ENCODE data around the gene HOXB1. TPM values are rescaled to one million over a fixed set of nuclear protein-coding genes. Genes with fewer than 3 reads are reported as not detected.

The HOXB1 gene
- total RNA-seq, 4 donors from 2014 or later = not detected

- no peak overlapping the region for H3K4me3 ChIP-seq
- peaks cover 0 to 19% of the 10 kb centered on the region in 2 donors for H3K27me3 ChIP-seq
- H3K36me3 ChIP-seq = no peaks in the 10 kb centered on the region
- TF ChIP-seq POLR2A (IDR thresholded peaks at IDR 0.05) = no peak
- TF ChIP-seq, protein P1, sequence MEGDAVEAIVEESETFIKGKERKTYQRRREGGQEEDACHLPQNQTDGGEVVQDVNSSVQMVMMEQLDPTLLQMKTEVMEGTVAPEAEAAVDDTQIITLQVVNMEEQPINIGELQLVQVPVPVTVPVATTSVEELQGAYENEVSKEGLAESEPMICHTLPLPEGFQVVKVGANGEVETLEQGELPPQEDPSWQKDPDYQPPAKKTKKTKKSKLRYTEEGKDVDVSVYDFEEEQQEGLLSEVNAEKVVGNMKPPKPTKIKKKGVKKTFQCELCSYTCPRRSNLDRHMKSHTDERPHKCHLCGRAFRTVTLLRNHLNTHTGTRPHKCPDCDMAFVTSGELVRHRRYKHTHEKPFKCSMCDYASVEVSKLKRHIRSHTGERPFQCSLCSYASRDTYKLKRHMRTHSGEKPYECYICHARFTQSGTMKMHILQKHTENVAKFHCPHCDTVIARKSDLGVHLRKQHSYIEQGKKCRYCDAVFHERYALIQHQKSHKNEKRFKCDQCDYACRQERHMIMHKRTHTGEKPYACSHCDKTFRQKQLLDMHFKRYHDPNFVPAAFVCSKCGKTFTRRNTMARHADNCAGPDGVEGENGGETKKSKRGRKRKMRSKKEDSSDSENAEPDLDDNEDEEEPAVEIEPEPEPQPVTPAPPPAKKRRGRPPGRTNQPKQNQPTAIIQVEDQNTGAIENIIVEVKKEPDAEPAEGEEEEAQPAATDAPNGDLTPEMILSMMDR (IDR thresholded peaks at IDR 0.05) = no peak
- H3K4me1 ChIP-seq = peaks cover 0 to 5% of the 10 kb centered on the region in 2 donors
- peak overlapping the region in 1 of 2 donors; percentile 45 for H3K27ac ChIP-seq
- DNase-seq = no peak
- H3K9me3 ChIP-seq = no peaks in the 10 kb centered on the region
- intact Hi-C loops (cut with DNase I; ENCODE audit: low total_unique reads) = no loop called here
Observed at GRCh38 chr17:48567646-48568354, 37.0 kb upstream of the HOXB1 start.

DNA sequence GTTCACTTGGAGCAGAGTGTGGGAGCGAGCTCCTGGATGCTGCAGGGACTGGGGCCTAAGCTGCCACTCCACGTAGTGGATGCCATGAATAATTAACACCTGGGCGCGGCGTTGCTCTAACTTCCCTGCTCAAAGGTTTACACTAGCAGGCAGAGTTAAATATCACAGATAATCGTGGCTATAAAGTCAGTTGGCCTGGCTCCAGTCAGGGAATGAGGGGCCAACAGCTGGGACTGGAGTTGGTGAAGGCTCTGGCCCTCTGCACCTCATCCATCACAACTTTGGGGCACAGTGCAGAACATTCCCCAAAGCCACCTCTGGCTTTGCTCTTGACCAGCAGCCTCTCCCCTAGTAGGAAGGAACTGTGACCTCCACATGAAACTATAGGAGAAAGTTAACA is 36.4 kb upstream of the HOXB1 start:
- no peak for TF ChIP-seq POLR2A (IDR thresholded peaks at IDR 0.05)
- TF ChIP-seq, protein P1 (IDR thresholded peaks at IDR 0.05) = no peak
- peaks cover 0 to 5% of the 10 kb centered on the region in 2 donors for H3K4me1 ChIP-seq
- peaks cover 0 to 19% of the 10 kb centered on the region in 2 donors for H3K27me3 ChIP-seq
- intact Hi-C loops (cut with DNase I; ENCODE audit: low total_unique reads) = no loop called here
- no peak for DNase-seq
- no peaks in the 10 kb centered on the region for H3K9me3 ChIP-seq
- no peaks in the 10 kb centered on the region for H3K36me3 ChIP-seq
- H3K4me3 ChIP-seq = no peak overlapping the region
- H3K27ac ChIP-seq = peak overlapping the region in 1 of 2 donors; percentile 45

GRCh38 chr17:48566717-48567116 is 35.9 kb upstream of the HOXB1 start:
- Histone ChIP-seq H3K36me3 (no peaks in the 10 kb centered on the region), H3K9me3 (no peaks in the 10 kb centered on the region), H3K27me3 (peaks cover 0 to 19% of the 10 kb centered on the region in 2 donors), H3K27ac (no peak overlapping the region), H3K4me1 (peaks cover 0 to 5% of the 10 kb centered on the region in 2 donors), H3K4me3 (no peak overlapping the region)
- no peak for TF ChIP-seq POLR2A (IDR thresholded peaks at IDR 0.05)
- TF ChIP-seq, protein P1 (IDR thresholded peaks at IDR 0.05) = no peak
- no peak for DNase-seq
- intact Hi-C loops (cut with DNase I; ENCODE audit: low total_unique reads) = no loop called here

- no peaks in the 10 kb centered on the region for H3K9me3 ChIP-seq
- no peak for DNase-seq
- H3K36me3 ChIP-seq = no peaks in the 10 kb centered on the region
- TF ChIP-seq, protein P1 (IDR thresholded peaks at IDR 0.05) = no peak
- no peak for TF ChIP-seq POLR2A (IDR thresholded peaks at IDR 0.05)
- H3K4me1 ChIP-seq = peaks cover 0 to 5% of the 10 kb centered on the region in 2 donors
- peaks cover 0 to 19% of the 10 kb centered on the region in 2 donors for H3K27me3 ChIP-seq
- H3K27ac ChIP-seq = no peak overlapping the region
- intact Hi-C loops (cut with DNase I; ENCODE audit: low total_unique reads) = no loop called here
- no peak overlapping the region for H3K4me3 ChIP-seq
Observed at GRCh38 chr17:48565925-48566710, 35.3 kb upstream of the HOXB1 start.

DNA sequence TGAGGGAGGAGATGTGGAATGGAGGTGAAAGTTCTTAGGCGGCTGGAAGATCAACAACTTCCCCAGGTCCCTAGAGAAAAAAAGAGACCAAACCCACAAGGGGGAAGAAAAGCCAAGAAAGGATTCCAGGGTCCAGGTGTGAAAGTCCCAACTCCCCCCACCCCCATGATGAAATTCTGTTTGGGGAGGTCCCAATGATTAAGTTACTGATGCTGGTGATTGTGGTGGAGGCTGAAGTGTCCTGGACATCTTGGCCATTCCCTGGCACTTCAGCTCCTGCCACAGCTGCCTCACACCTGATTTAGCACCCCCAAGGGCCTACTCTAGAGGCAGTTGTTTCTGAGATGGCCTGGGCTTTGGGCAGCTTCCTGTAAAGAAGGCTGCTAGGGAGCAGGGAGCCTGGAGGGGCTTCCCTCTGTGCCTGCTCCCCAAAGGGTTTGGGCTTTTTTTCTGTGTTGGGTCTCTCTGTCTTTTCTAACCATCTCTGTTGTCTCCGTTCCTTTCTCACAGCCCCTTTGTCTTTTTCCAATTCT is 34.3 kb upstream of the HOXB1 start:
- Histone ChIP-seq H3K27me3 (peaks cover 0 to 19% of the 10 kb centered on the region in 2 donors), H3K9me3 (no peaks in the 10 kb centered on the region), H3K27ac (peak overlapping the region in 1 of 2 donors; percentile 38), H3K4me1 (peaks cover 0 to 5% of the 10 kb centered on the region in 2 donors), H3K36me3 (no peaks in the 10 kb centered on the region), H3K4me3 (no peak overlapping the region)
- DNase-seq = no peak
- intact Hi-C loops (cut with DNase I; ENCODE audit: low total_unique reads) = no loop called here
- TF ChIP-seq, protein P1 (IDR thresholded peaks at IDR 0.05) = no peak
- TF ChIP-seq POLR2A (IDR thresholded peaks at IDR 0.05) = no peak
